Stimulated activated CD4-positive, alpha-beta T cell treated with anti-CD3 and anti-CD28 coated beads, Interleukin-2, amount 100 ng/mL, for 48 hours (primary cell): ENCODE results near the gene CD74.

Source experiments
- DNase-seq, 2 donors: peaks; one replicate each; pipeline ENCODE4 v3.0.0-alpha.2; 2020

CD74 gene

DNA sequence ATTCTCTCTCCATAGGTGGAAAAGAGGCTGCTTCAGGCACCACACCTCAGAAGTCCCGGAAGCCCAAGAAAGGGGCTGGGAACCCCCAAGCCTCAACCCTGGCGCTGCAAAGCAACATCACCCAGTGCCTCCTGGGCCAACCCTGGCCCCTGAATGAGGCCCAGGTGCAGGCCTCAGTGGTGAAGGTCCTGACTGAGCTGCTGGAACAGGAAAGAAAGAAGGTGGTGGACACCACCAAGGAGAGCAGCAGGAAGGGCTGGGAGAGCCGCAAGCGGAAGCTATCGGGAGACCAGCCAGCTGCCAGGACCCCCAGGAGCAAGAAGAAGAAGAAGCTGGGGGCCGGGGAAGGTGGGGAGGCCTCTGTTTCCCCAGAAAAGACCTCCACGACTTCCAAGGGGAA is 16.4 kb downstream of the CD74 start:
- DNase-seq: no peak

DNA sequence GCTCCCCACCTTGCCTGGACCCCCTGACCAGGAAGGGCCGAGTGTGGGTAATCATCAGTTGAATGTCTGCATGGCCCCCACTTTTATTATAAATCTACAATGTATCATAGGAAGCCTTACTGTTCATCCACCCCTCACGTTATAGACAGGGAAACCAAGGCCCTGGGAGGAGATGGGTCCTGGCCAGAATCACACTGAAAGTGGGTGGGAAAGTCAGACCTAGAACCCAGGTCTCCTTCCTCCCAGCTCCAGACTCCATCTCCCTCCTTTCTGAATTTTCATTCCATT is 17.1 kb downstream of the CD74 start:
- no peak for DNase-seq

DNA sequence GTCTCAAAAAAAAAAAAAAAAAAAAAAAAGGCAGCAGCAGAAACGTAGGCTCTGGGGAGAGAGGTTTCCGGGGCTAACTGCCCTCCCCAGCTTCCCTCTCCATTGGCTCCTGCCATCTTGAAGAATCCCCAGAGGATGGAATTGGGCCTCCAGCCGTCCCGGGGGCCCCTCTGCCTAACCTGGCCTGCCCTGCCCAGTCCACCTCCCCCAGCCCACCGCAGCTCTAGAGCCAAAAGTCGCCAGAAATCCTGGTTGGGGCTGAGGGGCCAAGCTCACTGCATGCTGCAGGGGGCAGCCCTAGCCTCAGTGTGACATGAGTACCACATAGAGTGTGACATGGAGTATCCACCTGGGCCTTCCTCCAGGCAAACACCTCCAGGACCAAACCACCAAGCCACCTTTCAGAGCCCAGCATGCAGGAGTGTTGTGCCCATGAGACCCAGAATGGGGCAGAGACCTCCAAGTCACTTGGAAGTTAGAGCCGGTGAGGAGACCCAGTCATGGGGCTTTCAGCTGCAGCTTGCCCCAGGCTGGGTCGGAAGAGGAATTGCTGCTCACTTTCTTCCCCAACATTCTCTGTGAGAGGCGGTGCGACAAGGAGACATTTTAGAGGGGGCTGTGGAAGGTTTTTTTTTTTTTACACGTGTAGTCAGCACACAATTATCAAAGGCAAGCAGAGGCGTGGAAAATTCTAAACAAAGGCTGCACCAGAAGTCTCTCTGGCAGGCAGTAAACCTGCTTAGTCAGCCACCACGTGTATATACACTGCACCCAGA is 17.6 kb downstream of the CD74 start:
- DNase-seq: no peak

DNA sequence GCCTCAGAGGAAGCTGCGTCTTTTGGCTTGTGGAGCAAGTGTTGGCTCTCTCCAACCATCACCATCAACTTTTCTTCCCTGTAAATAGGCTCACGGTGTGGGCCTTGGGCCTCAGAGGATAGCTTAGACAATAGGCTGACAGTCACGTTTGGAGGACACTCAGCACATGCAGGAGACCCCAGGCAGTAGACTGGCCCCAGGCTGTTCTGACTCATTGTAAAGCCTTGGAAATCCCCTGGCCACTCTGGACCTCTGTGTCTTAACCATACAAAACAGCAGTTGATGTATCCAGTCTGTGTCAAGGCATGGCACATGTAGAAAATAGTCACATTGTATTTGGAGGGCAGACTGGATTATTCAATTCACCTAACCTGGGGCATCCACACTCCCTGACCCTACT is 18.6 kb downstream of the CD74 start:
- DNase-seq: no peak

DNA sequence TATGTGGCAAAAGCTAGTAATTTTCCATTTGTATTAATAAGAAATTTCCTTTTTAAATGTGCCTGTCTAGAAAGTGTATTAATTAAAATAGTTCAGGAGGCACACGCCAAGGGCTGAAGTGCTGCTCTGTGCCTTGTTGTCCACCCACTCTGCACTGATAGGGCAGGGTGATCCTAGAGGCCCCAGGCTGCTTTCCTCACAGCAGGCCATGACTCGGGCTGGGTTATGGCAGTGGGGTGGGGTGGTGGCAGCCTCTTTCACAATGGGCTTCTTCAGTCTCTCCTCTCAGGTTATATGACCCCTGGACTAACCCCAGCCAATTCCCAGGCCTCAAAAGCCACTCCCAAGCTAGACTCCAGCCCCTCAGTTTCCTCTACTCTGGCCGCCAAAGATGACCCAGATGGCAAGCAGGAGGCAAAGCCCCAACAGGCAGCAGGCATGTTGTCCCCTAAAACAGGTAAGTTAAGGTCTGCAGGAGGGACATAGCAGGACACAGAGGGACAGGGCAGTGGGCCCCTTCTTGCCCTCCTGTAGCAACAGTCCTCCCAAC is 19.5 kb downstream of the CD74 start:
- DNase-seq: no peak

DNA sequence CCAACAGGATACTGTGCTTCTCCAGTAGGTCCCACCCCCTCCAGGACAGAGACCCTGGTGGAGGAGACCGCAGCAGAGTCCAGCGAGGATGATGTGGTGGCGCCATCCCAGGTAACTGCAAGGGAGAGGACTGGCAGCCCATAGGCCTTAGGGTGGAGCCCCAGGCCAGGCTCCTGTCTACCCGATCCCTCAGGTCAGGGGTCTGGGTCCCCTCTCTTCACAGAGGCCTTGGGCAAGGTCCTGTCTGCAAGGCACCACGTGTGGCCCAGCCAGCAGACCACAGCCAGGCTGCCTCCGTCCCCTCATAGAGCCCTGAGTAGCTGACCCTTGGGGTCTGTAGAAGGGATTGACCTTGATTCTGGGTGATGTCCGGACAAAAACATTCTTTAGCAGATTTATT is 20.0 kb downstream of the CD74 start:
- DNase-seq: no peak

DNA sequence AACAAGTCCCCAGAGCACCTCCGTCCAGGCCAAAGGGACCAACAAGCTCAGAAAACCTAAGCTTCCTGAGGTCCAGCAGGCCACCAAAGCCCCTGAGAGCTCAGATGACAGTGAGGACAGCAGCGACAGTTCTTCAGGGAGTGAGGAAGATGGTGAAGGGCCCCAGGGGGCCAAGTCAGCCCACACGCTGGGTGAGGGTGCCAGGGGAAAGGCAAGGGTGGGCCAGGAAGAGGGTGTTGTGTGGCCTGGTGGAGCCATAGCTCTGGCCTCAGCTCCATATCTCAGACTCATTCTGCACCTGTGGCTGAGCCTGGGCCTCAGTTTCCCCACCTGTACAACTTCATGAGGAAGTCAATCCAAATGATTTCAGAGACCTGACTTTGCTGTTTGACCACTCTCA is 20.7 kb downstream of the CD74 start:
- DNase-seq: no peak

DNA sequence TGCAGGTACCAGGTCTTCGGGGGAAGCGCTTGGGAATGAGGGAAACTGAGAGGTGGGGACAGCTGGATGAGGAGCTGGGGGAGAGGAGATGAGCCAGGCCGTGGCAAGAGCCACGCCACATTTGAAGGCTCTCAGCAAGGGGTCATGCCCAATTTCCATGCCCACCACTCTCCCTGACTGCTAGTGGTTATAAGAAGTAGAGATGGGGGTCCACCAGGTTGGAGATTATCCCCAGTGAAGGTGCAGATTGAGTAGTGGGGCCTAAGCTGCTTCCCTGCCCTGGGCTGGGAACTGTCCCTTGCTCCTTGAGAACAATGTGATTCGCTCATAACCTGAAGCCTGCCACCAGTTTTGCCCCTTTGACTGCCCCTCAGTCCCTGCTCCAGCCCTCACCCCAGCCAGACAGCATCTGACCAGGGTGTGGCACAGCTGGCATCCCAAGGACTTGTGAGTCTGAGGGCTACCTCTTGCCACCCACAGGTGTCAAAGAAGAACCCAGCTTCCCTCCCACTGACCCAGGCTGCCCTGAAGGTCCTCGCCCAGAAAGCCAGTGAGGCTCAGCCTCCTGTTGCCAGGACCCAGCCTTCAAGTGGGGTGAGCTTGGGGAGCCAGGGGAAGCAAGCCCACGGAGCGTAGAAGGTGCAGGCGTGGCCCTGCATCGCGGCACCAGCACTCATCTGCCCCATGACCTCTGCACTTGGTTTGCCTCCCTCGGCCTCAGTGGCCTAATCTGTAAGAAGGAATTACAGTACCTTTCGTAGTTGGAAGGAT is 21.5 kb downstream of the CD74 start:
- DNase-seq: no peak

DNA sequence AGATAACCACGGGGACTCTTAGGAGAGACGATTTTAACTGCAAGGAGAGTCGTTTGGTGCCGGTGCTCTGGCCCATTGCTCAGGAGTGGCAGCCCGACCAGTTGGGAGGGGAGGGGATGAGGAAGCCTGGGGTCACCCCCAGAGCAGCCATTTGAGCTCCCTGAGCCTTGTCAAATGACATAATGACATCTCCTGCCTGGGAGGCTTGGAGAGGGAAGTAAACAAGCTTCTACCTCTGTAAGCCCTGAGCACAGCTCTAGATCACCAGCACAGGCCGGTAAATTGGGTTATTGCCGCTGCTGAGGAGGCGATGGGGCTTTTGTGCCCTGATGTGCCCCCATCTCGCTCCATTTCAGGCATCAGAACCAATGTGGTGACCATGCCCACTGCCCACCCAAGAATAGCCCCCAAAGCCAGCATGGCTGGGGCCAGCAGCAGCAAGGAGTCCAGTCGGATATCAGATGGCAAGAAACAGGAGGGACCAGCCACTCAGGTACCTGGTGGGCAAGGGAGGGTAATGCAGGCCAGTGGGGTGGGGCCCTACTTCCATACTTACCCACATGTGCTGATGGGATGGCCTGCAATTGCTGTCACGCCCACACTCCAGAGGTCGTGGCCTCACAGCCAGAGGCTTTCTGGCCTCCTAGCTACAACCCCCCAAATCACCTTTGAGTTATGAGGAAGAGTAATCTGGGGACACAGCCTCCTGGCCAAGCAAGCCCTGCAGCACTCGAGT is 23.0 kb downstream of the CD74 start:
- DNase-seq: no peak

DNA sequence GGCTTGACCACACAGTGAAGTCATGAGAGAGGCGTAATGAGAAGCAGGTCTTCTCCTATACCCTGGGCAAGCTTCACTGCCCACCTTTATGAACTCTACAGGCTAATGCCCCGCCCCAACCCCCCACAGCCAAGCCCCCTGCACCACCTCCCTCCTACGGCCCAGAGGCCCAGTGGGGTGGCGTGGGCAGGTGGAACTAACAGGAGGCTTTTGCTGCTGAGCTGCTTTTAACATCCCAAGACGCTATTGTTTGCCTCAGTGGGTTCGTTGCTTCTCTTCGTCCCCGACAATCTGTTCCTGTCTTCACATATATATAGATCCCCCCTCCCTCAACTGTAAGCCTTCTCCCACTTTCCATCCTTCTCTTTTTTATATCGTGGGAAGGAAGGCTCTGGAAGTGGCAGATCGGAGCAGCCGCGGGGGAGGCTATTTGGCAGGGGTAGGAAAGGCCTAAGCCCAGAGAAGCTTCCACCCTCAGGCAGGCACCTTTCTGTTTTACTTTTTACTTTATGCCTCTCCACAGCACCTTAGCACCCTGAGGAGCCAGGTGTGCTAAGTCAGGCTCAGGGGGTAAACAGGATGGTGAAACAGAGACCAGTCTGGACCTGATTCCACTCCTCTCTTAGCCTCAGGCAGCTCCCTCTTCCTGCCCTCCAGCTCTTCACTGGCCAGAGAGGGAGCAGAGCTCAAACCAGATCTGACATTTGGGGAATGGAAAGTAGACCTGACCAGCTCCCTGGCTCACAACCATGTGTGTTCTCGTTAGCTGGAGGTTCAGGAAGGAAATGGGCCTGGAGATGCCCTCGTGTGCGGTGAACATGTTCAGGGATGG is 26.5 kb downstream of the CD74 start:
- no peak for DNase-seq

DNA sequence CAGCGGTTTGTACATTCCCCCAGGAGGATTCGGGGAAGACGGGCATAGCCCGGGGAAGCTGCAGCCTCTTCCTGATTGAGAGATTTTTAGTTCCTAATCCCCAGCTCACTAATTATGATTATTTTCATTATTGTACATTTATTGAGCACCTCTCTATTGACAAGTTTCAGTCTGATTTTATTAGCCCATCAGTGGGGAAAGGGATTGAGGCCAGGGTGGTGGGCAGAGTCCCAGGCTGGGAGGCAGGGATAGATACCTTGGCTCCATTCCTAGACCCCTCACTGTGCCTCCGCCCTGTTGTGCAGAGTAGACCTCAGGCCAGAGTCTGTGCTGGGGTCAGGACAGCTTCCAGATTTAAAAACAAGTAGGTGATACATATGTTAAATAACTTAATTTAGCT is 28.0 kb downstream of the CD74 start:
- DNase-seq: no peak

DNA sequence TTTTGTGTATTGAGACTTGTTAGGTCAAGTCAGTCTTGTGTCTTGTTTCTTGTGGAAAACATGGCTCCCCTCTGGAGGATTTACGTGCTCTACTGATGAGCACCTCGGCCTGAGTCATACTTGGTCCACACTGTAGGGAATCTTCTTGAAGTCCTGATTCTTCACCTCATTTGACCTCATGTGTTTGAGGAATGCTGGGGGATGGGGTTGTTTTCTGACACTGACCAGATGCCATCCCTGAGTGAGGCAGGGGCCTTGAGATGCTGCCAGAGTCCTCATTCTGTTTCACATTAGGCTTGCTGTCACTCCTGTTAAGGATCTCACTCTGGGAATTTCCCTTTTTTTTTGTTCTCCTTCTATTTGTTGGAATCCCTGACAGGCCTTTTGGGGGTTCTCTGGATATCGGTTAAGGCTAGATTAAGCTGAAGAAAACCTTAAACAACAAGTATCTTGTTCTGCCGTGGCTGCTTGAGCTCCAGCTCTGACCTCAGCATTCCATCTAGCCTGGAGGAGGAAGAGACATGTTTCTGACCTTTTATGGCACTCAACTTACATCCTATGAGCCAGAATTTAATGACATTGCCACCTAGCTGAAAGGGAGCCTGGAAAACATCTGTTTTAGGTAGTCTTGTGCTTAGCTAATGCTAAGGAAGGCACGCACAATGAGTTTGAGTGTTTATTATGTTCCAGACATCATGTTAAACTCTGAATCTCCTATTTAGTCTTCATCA is 34.6 kb downstream of the CD74 start:
- no peak for DNase-seq

DNA sequence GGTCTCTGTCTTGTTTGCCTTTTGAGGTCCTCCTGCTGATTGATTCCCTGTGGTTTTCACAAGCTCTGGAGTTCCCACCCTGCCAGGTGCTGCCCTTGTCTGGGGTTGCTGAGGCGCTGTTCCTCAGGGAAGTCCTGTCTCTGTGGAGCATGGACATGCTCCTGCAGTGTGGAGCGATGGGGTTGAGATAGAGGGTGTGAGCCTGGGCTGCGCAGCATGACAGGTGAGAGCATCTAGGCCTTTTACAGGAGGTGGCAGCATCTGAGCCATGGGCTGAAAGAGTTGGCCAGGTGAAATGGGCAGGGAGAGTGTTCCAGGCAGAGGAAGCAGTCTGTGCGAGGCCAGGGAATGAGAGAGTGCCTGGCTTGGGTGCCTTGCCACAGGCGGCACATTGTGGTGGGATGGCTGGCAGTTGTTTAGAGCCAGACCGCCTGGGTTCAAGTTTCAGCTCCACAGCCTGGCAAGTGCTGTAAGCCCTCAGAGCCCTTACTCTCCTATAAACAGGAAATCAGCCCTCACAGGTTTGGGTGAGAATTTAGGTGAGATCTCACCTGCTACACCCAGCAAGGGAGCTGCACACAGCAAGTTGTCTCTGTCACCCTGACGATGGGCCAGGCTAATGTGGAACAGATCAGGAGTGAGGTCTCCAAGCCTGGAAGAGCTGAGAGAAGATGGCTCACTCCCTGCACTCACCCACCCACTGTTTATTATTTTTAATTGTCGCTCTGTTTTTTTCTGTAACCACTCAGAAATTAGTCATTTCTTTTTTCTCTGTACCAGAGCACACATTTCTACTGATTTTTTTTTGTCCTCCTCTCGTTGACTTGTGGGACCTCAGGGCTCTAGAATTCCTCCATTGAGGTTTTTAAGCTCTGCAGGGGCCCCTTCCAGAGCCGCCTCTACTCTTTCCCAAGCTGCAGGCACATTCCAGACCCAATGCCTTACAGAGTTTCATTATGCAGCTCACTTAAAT is 35.6 kb downstream of the CD74 start:
- no peak for DNase-seq

DNA sequence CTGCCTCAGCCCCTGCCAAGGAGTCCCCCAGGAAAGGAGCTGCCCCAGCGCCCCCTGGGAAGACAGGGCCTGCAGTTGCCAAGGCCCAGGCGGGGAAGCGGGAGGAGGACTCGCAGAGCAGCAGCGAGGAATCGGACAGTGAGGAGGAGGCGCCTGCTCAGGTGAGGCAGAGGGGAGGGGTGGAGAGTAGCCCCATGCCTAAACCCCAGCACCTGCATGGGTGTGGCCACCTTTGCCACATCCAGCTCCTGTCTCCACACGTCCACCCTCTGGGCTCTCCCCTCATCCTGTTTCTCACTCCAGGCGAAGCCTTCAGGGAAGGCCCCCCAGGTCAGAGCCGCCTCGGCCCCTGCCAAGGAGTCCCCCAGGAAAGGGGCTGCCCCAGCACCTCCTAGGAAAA is 38.1 kb downstream of the CD74 start:
- DNase-seq: no peak

DNA sequence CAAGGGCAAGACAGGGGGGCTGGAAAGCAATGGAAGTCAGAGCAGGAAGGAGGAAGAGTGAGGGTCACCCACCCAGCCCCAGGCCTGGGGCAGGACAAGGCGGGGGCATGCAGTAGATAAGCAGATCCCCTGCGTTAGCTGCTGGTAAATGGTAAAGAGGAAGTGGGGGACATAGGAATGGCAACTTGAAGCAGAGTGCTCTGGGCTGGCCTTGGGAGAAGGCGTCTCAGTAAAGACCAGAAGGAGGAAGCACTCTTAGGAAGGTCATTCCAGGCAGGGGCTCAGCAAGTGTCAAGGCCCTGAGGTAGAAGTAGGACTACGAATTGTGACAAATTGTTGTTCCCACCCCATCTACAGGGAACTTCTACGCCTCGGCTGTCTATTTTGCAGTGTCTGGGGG is 40.1 kb downstream of the CD74 start:
- no peak for DNase-seq

DNA sequence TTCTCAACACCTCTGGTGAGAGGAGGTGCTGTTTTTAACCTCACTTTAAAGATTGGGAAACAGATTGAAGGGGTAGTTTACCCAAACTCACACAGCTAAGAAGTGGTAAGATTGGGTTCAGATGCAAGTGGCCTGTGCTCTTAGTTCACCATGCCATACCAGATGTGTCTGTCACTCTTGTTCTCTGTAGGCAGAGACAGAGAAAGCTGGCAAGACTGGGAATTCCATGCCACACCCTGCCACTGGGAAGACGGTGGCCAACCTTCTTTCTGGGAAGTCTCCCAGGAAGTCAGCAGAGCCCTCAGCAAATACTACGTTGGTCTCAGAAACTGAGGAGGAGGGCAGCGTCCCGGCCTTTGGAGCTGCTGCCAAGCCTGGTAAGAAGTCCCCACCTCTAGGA is 44.2 kb downstream of the CD74 start:
- DNase-seq: no peak

DNA sequence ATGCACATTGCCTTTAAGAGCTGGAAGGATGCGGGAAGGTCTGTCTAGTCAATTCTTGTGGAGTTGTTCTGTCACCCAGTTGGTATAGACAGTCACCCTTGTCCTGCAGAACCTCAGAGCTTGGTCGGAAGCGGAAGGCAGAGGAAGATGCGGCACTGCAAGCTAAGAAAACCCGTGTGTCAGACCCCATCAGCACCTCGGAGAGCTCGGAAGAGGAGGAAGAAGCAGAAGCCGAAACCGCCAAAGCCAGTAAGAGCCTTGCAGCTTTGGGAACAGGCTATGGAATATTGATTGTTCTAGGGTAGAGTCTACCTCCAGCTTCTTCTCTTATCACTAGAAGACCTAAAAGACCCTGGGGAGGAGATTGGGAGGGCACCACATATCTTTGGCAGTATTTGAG is 48.7 kb downstream of the CD74 start:
- no peak for DNase-seq

DNA sequence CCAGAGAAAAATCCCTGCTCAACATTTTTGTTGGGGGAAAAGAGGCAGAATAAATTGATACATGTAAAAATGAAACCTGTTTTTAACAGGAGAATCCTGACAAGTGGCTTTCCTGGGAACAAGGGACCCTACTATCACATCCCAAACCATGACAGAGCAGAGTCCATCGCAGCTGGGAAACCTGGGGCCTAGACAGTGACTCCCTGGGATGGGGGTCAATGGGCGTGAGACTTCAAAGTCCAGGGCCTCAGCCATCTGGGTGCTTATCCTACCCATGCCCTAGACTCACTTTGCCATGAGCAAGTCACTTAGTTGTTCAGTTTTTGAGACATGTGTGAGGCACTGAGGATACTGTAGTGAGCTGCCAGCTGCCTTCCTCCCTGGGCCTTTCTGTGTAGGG is 49.5 kb downstream of the CD74 start:
- DNase-seq: no peak

DNA sequence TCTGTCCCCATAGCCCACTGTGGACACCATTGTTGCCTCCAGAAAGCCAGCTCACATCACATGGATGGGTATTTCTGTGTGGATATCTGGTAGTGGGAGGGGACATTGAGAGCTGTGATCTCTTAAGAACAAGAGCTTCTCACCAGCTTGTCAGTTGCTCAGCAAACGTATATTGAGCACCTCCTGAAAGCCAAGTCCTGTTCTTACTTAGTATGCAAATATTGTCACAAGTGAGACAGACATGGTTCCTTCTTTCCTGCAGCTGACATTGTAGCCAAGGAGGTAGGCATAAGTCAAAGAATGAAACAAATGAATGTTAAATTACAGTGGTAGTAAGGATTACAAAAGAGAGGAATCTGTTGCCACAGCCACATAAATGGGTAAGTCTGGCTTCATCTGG is 51.4 kb downstream of the CD74 start:
- DNase-seq: no peak

DNA sequence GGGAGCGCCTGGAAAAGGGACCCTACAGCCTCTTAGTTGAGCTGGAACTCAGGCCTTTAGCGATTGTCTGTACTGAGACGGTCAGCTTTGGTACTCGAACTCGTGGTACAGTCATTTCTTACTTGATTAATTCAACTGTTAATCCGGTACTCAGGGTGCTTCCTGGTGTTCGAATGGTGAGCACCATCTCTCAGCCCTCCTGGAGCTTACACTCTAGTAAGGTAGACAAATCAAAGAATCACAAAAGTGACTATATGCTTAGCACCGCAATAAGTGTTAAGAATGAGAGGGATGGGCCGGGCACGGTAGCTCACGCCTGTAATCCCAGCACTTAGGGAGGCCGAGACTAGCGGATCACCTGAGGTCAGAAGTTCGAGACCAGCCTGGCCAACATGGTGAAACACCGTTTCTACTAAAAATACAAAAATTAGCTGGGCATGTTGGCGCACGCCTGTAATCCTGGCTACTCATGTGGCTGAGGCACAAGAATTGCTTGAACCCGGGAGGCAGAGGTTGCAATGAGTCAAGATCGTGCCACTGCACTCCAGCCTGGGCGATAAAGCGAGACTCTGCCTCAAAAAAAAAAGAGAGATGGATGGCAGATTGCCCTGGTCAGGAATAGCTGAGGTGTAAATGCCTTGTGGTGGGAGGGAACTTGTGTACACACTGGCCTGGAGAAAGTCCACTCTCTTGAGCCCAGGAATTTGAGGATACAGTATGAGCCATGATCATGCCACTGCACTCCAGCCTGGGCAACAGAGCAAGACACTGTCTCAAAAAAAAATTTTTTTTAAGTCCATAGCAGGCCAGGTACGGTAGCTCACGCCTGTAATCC is 54.2 kb downstream of the CD74 start:
- no peak for DNase-seq
